IPS-NIHi7 (cell line): Measurements from ENCODE around the gene ADCY3.
A peak's percentile ranks its signal among the peaks of the same experiment; 100 is the strongest.

Experiments
- DNase-seq: peaks from one replicate; pipeline ENCODE4 v3.0.0; 2012; ENCODE audit warnings: mixed read lengths; ENCODE audit errors: extremely low spot score

Gene ADCY3

DNA sequence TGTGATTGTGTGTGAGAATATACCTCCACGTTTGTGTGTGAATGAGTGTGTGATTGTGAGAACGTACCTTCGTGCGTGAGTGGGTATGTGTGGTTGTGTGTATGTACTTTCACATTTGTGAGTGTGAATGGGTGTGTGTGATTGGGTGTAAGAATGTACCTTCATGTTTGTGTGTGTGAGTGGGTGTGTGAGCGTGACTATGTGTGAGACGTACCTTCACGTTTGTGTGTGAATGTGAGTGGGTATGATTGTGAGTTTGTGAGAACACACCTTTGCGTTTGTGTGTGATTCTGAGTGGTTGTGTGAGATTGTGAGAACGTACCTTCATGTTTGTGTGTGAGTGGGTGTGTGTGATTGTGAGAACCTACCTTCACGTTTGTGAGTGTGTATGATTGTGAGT lies 5.8 kb upstream of the ADCY3 start:
- DNase-seq: no peak

DNA sequence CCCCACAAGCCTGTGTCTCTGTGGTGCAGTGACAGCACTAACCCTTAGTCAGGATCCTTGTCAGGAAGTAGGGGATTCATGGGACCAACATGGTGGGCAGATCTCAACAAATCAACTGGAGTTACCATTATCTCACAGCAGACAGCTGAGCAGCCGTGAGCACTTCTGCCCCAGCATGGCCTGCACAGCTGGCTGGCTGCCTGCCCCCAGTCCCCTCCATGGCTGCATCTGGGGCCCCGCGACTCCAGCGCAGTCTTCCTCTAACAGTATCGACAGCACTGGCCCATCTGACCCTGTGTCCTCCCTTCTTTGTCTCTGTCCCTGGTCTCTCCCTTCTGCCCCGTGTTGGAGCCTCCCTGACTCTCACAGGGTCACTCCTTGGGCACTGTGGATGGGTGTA lies 4.7 kb upstream of the ADCY3 start:
- no peak for DNase-seq

DNA sequence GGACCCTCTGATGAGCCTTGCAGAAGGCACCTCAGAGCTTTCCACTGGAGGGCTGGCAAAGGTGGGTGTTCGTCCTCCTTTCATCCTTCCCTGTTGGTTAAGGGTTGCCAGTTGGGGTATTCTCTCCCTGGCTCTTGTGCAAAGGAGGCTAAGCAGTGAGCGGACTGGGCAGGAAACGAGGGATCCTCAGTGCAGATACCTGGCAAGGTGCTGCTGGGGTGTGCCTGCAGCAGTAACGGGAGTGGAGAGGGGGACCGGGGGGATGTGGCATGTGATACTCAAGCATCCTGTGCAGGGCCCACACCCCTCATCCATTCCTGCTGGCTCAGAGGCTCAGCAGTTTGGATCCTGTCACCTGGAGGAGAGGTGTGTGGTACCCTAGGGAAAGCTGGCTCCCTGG lies 4.2 kb upstream of the ADCY3 start:
- no peak for DNase-seq

DNA sequence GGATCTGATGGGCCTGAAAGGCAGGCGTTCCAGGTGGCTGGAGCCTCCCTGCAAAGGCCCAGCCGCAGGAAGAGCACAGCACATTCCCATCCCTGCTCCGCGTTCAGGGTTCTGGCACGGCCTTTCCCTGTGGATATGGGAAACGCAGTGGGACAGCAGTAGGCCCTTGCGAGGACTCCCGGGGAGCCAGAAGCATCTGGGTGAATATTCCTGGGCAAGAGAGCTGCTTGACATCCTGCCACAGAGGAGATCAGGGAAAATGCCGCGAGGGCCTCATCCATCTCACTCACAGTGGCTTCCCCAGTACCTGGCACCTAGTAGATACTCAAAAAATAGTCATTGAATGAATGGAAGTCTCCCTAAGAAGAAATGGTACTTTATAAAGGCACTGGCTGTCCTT lies 3.1 kb upstream of the ADCY3 start:
- DNase-seq: no peak

DNA sequence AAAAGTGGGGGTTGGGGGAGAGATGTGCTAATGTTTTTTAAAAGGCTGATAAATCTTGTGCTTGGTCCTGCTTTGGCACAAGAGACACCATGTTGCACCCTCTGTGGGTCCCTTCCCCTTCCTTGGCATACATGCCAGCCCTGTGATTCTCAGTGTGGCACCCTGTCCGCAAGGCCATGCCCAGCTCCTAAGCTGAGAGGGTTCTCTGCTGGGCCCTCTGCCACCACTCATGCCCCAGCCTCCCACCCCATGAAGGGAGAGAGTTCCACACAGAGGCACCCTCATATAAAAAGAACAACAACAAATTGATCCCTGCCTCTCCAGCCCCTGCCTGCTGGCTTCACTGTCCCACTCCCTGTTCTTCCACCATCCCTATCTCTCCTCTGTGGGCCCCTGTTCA lies 2.5 kb upstream of the ADCY3 start:
- DNase-seq: no peak

DNA sequence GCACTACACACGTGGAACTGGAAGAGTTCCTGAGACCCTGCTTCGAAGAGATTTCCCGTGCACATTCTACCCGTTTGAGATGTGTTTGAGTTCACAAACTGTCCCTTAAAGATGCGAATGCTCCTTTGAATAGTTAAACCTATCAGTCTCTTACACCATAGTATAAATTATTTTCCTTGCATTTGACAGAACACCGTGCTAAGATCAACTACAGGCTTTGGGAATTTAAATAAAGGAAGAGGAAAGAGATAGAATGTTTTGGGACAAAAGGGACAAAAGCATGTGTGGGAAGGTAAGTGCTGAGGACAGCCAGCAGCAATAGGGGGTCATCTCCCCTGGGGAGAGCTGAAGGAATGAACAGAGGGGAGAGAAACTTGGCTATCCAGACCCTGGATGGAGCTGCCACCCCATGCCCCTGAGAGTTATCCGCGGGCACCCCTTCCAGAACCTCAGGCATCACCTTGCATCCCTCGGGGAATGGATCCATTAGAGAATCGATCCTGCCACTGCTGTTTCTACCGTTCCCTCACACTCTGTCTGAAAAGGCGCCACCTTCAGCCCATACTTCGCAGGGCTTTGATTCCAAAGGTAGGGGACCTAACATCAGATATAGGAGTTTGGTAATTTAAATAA lies 888 bp upstream of the ADCY3 start:
- DNase-seq: no peak

DNA sequence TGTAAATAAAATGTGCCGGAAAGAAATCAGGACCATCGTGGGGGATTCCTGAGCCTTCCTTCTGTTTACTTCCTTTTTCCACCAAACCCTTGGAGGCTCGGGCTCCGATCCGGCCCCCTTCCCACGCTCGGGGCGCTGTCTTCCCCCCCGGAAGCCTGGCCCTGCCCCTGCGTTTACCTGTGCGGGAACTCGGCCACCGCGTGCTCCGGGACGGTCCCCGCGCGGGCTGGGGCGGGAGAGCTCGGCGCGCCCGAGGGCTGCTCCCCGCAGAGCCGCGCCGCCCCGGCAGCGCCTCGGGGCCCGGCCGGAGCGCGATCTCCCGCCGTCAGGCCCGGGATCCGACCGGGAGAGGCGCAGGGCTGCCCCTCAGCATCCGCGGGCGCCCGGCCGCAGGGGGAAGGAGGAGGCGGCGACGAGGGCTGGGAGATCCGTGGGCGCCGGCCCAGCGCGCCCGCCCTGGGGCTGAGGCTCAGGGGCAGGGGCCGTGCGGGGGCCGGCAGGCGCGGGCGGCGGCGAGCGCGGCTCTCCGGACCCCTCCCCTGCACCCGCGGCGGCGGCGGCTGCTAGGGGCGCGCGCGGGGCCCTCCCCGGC lies 435 bp downstream of the ADCY3 start:
- DNase-seq: peak; percentile 69

DNA sequence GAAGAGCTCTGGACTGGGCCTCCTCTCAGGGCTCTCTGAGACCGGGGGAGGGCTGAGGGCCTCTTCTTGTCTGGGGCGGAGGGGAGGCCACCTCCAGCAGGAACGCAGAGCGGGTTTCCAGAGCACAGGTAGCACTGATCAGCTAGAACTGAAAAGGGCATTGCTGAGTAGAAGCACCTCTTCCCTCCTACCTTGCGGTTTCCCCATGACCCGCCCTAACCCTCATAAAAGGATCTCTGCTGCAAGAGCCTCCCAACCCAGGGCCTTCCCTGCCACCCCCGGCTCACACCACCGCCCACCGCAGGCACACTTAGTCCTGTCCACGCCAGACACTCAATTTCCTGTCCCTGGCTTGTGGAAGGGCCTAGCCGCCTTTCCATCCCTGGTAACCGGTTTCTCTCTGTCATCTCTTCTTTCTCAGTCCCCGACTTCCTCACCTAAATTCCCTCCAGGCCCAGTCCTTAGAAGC lies 966 bp downstream of the ADCY3 start:
- DNase-seq: peak; percentile 48

DNA sequence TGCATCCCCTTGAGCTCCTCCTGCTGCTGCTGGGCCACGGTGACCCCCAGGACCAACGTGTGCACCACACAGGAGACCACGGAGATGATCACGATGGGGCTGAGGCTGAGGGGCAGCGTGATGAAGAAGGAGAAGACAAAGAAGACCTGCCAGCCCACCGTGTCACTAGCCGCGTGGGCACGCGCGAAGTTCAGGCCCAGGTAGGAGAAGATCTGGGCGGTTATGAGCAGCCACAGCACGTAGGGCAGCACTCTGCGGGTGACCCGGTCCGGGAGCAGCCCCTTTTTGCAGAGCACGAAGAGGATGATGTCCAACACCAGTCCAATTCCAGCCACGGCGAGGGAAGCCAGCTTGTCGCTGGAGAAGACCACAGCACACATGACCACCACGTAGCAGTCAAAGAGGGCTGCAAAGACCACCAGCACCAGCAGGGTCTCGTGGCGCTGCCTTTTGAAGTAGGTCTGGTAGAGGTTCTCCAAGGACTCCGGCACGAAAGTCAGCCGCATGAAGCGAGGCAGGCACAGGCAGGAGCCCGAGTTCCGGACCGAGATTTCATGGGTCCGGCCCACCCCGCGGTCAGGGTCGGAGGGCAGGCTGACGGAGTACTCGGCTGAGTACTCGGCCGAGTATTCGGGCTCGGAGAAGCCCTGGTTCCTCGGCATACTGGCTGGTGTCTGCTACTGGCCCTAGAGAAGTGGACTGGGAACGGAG lies 1.6 kb downstream of the ADCY3 start:
- no peak for DNase-seq

DNA sequence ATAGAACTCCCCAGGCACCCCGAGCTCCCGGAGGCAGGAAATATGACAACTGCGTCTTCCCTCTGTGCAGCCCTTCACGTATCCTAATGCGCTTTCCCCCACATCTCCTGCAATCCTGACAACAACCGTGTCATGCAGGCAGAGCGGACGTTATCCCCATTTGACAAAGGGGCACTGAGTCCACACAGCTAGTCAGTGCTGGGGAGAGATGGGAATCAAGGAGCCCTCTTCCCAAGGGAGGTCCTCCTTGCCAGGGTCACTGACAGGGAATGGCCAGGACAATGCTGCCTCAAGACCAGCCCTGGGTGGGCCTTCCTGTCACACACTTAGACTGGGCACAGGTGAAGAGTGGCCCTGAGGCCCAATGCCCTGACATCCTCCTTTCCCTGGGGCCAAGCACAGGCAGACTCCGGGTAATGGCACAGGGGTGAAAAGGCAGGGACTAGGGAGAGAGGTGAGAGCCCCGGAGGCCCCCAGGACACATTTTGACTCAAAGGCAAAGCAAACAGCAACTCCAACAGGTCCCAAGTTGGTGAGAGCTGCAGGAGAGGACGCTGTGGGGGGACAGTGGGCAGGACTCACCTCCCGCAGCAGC lies 2.2 kb downstream of the ADCY3 start:
- no peak for DNase-seq

DNA sequence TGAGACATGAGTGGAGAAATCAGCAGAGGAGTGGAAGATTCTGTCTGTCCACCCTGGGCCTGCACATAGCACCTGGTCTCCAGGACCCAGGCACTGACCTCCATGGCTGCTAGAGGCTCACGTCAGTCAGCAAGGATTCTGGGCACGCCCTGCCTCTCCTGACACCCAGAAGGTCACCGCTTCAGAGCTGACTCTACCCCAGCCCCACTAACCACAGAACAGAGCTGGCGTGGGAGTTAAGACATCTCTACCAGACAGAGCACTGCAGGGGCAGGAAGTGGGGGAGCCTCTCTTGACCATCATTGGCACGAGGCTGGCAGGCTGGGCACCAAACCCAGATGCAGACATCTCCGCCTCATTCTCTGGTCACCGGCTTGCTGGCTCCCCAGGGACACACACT lies 3.0 kb downstream of the ADCY3 start:
- DNase-seq: no peak

DNA sequence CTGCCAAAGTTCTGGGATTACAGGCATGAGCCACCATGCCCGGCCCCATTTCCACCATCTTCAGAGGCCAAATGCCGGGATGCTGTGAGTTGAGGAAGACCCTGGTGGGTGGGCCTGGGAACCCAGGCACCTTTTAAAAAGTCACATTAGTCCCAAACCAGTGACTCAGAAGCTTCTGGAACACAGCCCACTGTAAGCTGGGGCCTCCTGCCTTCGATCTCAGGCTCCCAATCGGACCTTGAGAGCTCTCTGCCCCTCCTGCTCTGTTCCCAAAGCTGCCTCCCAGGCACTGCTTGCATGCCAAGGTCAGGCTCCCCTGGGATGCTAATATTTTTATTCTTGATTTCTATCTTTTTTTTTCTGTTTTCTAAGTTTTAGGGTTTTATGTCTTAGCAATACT lies 4.2 kb downstream of the ADCY3 start:
- no peak for DNase-seq

DNA sequence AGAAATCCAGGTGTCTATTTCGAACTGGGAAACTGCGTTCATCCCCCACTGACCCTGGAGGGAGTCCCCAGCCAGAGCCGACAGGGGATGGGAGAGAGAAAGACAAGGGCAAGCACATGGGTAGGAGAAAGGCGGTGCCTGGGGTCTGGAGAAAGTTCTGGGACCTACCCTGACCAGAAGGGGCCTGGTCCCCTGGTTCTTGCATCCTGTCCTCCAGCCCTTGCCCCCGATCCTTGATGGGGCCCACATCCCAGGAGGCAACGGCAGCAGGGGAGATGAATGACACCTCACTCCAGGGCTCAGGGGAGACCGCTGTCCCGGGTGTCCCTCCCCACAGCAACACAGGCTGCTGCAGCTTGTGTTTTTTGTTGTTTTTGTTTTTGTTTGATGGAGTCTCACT lies 4.9 kb downstream of the ADCY3 start:
- DNase-seq: no peak

DNA sequence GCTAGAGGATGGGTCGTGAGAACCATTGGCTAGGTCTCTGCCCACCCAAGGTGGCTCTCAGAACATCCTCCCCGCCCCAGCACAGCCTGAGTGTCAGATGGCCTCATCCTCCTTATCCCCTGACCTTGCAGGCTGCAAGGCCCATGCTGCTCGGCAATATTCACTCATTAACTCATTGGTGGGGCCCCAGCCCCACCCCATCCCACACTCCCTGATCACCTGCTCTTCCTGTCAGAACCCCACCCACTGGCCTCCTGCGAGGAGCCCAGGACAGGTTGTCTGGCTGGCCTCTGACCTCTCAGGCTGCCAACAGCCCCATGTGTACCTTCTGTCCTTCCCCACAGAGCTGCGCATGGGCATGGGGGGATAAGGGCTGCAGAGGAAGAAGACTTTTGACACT lies 5.3 kb downstream of the ADCY3 start:
- no peak for DNase-seq

DNA sequence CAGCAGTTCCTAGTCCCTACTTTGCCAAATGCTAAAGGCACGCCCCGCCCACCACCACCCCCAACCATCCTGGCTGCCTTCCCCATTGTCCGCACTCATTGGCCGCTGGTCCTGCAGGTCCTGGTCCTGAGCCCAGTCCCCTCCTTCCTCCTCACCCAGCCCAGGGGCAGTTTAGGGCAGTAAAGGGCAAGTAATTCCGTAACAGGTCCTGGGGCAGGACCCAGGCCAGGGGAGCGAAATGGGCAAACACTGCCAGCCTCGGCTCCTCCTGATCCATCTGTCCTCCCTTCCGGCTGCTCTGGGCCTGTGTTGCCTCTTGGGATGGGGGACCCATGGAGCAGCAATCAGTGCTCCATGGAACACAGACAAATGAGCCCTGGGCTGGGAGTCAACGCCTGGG lies 6.1 kb downstream of the ADCY3 start:
- DNase-seq: peak; percentile 82

DNA sequence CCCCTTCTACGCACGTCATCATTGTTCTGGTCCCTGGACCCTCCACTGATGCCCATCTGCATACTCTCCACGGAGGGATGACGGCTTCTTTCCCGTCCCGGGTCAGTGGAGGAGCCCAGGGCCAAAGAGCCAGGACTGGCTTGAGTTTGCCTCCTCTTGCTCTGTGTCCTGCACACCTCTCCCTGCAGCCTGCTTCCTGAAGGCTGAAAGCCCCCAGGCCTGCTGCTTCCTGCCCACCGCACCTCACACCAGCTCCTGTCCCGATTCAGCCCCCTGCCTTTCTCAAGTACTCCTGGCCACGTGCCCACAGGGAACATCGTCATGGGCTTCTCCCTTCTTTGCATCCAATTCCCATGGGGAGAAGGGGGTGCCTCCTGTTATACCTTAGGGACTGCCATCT lies 7.1 kb downstream of the ADCY3 start:
- no peak for DNase-seq

DNA sequence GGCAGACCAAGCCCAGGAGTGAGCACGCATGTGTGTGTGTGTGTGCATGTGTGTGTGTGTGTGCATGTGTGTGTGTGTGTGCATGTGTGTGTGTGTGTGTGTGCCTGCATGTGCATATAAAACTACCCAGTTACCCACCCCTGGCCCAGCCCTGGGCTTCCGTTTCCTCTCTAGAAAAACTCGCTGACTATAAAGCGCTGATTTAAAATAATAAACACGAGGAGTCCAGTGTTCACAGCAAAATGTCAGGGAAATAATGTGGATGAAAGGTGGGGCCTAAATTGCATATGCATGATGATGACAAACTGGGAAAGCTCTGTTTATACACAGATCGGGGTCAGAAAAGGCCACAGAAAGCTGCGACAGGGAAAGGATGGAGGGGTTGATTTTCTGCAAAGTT lies 7.5 kb downstream of the ADCY3 start:
- no peak for DNase-seq

DNA sequence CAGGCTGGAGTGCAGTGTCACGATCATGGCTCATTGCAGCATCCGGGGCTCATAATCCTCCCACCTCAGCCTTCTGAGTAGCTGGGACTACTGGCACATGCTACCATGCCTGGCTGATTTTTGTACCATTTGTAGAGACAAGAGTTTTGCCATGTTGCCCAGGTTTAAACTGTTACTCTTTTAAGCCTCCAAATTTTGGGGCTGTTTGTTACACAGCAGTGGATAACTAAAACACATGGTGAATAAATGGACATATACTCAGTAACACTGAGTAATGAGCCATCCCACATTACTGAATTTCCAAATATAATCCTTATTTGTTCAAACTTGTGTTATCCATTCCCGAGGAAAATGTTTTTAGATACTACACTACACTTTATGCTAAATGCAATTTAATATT lies 9.8 kb downstream of the ADCY3 start:
- no peak for DNase-seq

DNA sequence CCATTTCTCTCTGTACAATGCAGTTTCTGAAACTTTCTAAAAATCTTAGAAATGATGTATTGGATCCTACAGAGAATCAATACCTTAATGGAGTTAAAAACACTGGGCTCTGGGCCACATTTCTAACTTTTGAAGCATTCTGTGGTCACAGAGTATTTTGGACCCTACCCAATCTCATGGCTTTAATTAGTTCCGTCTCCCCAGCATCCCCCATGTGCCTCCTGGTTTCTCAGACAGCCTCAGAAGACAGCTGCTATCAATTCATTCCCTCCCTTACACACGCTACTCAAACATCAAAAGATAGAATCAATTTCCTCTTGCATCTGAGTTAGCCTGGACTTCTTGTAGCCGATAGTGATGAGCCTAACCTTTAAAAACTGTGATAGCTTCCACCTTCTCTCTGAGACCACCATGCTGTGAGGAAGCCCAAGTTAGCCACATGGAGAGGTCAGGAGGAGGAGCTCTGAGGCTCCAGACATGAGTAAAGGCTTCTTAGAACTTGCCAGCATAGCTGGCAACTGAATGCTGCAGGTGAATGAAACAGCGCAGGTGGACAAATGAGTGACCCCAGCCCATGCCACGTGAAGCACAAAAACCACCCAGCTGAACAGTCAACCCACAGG lies 10.4 kb downstream of the ADCY3 start:
- DNase-seq: no peak

DNA sequence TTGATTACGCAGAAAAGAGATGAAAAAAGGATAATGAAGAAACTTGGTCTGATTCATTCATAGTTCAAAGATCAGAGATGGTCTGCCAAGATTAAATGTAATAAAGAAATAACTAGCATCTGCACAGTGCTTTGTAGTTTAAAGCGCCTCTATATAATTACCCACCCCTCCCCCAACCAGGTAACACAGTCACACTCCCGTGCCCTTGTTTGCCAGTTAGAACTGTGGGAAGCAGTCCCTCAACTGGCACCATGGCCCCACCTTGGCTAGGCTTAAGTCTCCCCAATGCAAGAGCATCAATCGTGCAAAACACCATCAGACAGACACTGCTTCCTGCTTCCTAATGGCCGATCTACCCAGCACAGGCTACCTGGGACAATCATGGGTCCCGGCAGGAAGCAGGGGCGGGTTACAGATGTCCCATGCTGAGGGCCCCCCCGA lies 11.6 kb downstream of the ADCY3 start:
- no peak for DNase-seq

DNA sequence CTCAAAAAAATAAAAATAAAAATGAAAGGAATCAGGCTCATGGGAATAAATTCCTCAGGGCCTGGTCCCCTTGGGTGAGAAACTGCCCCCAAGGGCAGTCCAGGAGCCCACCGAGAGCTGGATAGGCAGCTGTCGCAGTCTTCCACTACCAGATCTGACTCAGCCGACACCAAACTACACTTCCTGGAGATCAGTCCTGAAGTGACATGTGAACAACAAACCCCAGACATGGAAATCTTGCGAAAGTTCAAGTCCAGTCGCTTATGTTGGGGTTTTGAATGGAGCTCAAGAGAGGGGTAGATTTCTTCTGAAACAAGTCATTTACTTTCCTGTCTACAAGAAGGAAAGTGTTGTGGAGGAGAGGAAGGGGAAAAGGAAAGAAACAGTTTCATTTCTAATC lies 12.9 kb downstream of the ADCY3 start:
- no peak for DNase-seq

DNA sequence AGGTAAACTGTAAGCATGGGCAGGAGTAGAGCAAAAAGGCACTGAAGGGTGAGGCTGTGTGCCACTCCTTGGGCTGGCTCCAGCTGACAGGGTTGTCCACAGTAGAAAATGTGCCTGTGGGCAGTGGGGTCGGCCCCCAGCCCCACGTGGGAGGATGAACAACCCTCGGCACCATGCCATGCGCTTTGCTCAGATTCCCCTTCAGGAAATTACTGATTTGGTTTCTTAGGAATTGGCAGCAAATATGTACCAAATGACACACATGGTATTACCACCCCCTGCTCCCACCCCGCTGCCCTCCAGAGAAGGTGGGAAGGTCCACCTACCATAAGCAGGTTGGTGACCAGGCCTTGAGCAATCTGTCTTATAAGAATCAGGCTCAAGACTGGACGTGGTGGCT lies 13.6 kb downstream of the ADCY3 start:
- DNase-seq: no peak
